HG03064 (cell line): Measurements from ENCODE around the gene XYLT1.

Experiments used
- ATAC-seq: cut with Tn5 transposase; IDR thresholded peaks from one replicate; pipeline ENCODE4 v1.9.1; 2021; ENCODE audit warnings: low read depth; ENCODE audit not compliant: unreplicated experiment

Gene XYLT1

DNA sequence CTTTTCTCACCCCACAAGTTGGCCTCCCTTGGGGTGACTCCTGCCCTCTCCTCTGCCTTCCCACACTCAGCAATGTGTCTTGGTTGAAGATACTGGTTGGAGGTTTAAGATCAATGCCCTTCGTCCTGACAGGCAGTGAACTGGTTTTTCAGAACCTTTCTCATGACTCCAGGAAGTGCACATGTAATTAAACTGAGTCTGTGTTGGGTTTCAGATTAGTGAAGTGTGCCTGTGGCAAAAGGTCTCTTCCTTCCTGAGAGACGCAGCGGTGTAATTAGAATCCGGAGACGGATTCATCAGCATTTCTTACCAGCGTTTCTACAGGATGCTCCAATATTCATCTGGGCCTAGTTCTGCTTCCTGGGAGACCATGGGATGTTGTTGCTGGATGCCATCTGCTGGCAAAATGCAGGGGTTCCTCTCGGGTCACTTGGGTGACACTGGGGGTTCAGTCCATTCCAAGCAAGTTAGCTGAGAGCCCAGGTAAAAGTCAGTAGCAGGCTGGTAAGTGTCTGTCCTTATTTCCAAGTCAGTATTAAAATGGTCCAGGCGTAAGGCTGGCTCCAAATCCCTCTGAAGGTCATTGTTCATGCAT lies 233.3 kb downstream of the XYLT1 start:
- no peak for ATAC-seq

DNA sequence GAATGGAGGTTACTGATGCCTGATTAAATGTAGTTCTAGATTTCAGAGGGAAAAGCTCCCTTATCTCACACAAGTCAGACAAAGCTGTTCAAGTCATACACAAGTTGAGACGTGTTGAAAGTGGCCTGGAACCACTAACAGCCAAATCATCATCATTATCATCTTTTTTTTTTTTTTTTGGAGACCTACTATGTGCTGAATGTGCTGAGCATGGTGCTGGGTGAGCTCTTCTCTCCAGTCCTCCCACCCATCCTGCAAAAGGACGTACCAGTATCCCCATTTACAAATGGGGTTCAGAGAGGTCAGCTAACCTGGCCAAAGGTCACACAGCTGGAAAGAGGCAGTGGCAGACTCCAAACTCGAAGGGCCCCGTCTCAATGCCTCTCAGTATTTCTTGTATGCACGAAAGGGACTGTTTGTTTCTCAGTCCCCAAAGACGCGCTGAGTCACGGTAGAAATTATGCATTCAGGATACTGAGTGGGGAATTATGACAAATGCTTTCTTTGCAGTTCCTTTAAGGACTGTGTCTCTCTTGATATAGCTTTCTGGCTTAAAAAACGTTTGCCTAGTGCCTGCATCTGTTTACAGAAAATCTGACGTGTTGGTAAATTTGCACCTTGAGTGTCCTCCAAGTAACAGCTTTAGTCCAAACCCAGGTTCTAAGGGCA lies 235.5 kb downstream of the XYLT1 start:
- no peak for ATAC-seq

- no peak for ATAC-seq
Observed at GRCh38 chr16:17233318-17234002, 237.3 kb downstream of the XYLT1 start.

GRCh38 chr16:17232487-17232886 lies 238.3 kb downstream of the XYLT1 start:
- no peak for ATAC-seq

DNA sequence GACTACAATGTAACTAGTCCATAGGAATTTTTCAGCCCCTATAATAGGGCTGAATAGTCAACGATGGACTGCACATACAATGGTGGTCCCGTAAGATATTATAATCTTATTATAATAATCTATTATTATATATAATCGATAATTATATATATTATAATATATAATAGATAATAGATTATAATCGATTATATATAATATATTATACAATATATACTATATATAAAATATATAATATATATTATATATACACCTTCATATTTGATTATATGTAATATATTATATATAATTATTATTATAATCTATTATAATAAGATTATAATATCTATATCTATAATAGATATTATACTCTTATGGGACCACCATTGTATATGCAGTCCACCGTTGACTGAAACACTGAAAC lies 238.8 kb downstream of the XYLT1 start:
- ATAC-seq: no peak

GRCh38 chr16:17230932-17231581 lies 239.7 kb downstream of the XYLT1 start:
- ATAC-seq: no peak

DNA sequence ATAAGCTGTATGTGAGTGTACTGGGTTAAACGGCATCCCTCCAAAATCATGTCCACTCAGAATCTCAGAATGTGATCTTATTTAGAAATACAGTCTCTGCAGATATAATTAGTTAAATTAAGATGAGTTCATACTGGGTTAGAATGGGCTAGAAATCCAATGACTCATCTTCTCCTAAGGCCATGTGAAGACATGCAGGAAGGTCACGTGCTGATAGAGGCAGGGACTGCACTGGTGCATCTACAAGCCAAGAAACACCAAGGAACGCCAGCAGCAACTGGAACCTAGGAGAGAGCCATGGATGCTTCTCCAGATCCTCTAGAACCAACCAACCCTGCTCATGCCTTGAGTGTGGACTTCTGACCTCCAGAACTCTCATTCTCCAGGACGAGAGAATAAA lies 241.0 kb downstream of the XYLT1 start:
- no peak for ATAC-seq

GRCh38 chr16:17229131-17229530 lies 241.6 kb downstream of the XYLT1 start:
- no peak for ATAC-seq

DNA sequence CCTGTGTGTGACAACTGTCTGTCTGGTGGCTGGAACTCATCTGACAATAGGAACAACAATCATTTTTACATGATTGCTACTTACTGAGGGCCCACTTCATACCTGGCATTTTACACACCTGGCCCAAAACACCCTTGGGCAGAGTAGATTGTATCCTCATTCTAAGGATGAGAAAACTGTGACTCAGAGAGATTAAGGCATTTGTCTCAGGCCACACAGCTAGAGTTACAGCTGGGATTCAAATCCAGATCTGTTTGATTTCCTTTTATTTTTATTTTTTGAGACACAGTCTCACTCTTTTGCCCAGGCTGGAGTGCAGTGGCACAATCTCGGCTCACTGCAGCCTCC lies 242.1 kb downstream of the XYLT1 start:
- no peak for ATAC-seq

DNA sequence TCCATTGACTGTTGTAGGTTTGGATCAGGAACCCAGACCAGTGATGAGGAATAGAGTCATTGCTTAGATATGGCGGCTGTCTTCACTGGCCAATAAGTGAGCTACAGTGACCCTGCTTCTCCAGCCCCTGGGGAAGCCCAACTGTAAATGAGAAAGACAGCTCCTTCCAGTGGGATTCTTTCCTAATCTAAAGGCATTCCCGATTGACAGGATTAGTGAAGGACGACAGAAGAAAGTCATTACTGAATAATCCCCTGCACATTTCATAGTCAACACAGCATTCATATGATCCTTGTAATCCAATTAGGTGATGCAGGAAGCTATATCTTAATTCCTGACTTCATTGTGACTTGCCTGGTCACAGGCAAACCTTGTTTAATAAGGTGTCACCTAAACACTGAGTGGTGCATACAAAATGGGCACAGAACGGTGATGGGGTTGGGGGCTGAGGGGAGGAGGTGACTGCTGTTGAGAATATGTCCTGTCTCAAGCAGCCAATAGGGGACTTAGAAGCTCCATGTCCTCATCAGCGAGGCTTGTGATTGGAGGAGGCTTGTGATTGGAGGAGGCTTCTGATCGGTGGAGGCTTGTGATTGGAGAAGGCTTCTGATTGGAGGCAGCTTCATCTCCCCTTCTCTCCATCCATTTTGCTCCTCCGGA lies 242.6 kb downstream of the XYLT1 start:
- no peak for ATAC-seq

DNA sequence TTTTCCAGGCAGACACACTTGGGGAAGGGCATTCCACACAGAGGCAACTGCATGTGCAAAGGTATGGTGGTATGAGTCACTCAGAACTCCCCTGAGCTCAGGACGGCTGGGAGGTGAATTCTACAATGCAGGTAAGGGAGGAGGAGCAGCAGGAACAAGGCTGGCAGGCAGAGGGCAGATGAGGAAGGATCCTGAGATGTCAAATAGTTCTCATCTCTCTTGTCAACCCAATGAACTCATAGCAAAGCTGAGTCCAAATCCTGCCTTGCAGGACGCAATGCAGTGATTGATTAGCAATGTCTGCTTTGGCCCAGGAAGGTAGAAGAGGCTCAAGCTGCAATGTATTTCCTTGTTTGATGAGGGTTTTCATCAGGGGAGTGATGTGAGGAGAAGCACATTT lies 243.5 kb downstream of the XYLT1 start:
- ATAC-seq: no peak

DNA sequence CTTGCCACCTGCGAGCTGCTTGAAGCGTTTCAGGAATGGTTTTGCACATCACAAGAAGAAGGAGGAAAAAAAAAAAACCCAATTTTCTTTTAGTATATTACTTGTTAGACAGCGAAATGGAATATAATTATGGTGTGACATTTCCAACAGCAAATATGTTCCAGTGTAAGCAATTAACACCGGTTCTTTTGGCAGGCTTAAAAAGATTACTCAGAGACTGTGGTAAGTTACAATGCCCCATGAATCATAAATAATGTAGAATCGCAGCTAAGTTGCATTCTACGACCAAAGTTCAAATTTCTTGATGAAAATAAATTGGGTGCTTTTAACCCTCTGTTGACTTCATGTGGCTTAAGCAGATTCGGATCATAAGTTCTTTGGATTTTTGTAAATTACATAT lies 245.2 kb downstream of the XYLT1 start:
- no peak for ATAC-seq

DNA sequence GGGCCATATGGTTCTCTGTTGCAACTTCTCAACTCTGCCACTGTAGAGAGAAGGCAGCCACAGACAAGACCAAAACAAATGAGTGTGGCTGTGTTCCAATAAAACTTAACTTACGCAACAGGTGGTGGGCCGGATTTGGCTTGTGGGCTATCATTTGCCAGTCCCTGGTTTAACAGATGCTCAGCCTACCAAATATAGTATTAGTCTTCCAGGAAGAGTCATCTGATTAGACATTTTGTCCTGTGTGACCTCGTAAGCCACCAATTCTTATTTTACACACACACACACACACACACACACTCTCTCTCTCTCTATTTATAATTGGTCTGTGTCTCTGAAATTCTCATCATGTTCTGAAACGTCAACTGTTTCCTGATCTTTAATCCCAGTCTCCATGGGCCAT lies 245.9 kb downstream of the XYLT1 start:
- no peak for ATAC-seq

GRCh38 chr16:17224350-17224749 lies 246.4 kb downstream of the XYLT1 start:
- no peak for ATAC-seq

DNA sequence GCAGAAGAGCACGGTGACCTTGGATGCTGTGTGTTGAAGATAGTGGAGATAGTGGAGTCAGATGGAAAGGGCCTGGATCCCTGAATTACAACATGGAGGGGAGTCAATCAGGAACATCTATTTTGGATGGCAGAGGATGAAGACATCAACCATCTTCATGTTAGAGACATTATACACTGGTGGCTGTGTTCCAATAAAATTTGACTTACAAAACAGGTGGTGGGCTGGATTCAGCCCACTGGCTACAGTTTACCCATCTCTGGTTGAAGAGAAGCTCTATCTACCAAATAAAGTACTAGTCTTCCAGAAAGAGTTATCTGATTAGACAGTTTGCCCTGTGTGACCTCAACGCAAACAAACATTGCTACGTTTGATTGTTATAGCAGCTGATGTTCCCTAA lies 247.2 kb downstream of the XYLT1 start:
- no peak for ATAC-seq

DNA sequence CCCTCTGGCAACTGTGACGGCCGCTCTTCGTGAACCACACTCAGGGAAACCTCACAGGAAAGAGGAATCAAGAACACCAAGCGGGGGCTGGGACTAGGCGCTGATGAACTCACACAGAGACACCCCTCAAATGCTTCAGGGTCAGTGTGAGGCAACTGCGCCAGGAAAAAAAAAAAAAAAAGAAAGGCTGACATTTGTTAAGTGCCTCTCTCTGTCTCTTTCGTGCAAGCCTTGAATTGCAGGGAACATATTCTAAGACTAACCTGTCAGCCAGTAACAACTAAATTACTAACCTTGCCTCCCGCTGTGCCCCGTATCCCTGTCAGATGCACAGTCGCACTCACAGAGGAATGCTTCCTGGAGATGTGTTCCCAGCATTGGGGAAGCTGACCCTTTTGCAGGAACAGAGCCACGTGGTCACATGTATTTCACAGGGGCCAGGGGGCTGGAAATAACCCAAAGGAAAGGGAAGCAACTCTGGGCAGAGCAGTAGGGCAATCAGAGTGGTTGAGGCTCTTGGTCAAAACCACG lies 247.8 kb downstream of the XYLT1 start:
- no peak for ATAC-seq

- no peak for ATAC-seq
Observed at GRCh38 chr16:17219991-17220390, 250.8 kb downstream of the XYLT1 start.

DNA sequence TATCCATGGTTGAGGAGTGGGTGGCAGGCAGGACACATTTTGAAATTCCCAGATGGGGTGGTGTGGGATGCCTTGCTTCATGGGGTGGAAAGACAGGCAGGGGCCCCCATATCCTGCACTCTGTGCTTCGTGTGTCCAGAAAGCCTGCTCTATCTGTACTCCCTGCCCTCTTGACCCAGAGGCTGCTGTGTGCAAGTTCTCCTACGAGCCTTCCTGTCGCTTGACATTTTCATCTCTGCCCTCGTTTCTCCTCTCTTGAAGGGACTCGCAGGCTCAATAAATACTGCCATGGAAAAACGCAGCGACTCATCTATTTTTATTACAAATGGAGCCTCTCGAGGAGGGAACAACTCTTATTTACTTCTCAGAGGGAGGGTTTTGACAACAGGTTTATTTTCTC lies 254.8 kb downstream of the XYLT1 start:
- ATAC-seq: no peak

- no peak for ATAC-seq
Observed at GRCh38 chr16:17215306-17215705, 255.5 kb downstream of the XYLT1 start.

DNA sequence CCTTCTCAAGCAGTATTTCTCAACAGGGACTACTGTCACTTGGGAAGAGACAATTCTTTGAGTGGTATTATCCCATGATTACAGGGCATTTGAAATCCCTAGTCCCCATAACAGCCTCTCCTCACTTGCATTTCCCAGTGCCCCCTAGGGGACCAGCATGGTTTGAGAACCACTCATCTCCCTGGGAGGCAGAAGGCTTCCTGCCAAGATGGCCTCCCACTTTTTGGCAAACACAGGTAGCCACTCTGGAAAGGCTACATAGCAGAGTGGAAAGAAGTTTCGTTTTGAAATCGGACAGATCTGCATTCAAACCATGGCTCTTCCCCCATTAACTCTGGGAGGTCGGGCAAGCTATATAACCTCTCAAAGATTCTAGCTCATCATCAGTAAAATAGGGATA lies 256.8 kb downstream of the XYLT1 start:
- ATAC-seq: no peak

DNA sequence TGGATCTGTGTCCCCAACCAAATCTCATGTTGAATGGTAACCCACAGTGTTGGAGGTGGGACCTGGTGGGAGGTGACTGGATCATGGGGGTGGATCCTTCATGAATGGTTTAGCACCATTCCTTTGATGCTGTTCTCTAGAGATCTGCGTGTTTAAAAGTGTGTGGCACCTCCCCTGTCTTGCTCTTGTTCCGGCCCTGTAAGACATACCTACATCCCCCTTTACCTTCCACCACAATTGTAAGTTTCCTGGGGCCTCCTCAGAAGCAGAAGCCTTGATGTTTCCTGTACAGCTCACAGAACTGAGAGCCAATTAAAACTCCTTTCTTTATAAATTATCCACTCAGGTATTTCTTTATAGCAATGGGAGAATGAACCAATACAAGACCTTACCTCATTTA lies 257.7 kb downstream of the XYLT1 start:
- ATAC-seq: no peak
